Measurements from ENCODE around the gene PTPRU. TPM values are rescaled to one million over a fixed set of nuclear protein-coding genes. Genes with fewer than 3 reads are reported as not detected.
A peak's percentile ranks its signal among the peaks of the same experiment; 100 is the strongest.

Gene PTPRU
- total RNA-seq, 4 donors from 2014 or later = 15.0 to 46.7 (median 29.0) TPM

- DNase-seq (ENCODE audit: low spot score in 2 of 2) = no peak
- Histone ChIP-seq H3K27ac (peak overlapping the region; percentile 79), H3K27me3 (no peaks in the 10 kb centered on the region), H3K36me3 (peaks cover 67% of the 10 kb centered on the region), H3K4me3 (no peak overlapping the region), H3K9me3 (no peaks in the 10 kb centered on the region), H3K4me1 (peaks cover 12% of the 10 kb centered on the region)
- no peak for TF ChIP-seq POLR2AphosphoS5 (IDR thresholded peaks at IDR 0.05)
- WGBS = 79% methylated on average over 6 of the region's 6 CpGs
Measured at GRCh38 chr1:29201595-29202051, 34.7 kb upstream of the PTPRU start.

DNA sequence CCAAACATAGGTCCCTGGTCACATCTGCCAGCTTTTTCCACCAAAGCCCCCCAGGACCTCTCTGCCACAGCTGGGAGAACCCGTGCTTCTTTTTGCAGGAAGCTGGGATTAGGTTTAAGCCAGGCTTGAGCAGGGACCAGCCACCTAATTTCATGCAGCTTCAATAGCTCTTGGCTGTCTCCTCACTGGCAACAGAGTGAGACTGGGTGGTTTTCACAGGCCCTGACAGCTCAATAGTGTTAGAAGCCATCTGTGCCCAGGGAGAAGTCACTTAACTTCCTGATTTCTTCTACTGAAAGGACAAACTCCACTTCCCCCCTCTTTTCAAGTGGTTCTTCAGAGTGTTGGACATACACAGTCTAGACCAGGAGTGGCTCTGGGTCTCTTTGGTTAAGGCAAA lies 34.3 kb upstream of the PTPRU start:
- 40% methylated on average over 1 of the region's 1 CpG for WGBS
- Histone ChIP-seq H3K36me3 (peaks cover 65% of the 10 kb centered on the region), H3K9me3 (no peaks in the 10 kb centered on the region)

DNA sequence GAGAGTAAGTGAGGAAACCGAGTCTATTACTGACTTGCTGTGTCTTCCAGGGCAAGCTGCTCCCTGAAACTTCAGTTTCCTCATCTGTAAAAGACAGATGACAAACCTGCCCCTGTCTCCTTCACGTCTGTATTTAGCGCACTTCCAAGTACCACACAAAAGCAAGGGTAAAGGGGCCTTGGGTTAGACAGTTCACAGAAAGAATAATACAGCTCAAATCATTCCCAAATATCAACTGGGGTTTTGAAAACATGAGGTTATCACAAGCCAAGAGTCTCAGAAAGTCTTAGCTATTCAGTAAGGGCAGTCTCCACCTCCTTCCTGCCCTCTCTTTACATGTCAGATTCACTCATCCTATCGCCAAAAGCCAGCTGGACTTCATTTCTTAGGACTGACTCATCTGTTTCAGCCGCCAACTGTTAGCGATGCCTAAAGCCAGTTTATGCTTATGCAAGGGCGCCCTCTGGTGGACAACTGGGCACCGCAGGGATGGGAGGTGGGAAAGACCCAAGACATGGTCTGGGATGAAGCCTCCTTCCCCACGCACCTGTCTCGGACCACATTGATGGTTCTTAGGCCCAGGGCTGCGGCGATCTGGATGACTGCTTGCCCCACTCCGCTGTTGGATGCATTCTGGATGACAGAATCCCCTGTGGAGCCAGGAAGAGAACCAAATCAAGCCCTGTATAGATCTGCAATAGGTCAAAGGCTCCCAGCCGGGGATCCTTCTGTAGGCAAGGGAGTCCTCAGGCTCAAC lies 33.6 kb upstream of the PTPRU start:
- TF ChIP-seq POLR2A (IDR thresholded peaks at IDR 0.05) (no peak), EP300 (IDR thresholded peaks at IDR 0.05) (no peak), POLR2AphosphoS5 (IDR thresholded peaks at IDR 0.05) (peak in 2 of 3 donors; percentile 74 to 95)
- TF ChIP-seq, protein P1, sequence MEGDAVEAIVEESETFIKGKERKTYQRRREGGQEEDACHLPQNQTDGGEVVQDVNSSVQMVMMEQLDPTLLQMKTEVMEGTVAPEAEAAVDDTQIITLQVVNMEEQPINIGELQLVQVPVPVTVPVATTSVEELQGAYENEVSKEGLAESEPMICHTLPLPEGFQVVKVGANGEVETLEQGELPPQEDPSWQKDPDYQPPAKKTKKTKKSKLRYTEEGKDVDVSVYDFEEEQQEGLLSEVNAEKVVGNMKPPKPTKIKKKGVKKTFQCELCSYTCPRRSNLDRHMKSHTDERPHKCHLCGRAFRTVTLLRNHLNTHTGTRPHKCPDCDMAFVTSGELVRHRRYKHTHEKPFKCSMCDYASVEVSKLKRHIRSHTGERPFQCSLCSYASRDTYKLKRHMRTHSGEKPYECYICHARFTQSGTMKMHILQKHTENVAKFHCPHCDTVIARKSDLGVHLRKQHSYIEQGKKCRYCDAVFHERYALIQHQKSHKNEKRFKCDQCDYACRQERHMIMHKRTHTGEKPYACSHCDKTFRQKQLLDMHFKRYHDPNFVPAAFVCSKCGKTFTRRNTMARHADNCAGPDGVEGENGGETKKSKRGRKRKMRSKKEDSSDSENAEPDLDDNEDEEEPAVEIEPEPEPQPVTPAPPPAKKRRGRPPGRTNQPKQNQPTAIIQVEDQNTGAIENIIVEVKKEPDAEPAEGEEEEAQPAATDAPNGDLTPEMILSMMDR (IDR thresholded peaks at IDR 0.05) = peak; percentile 90 to 94
- Histone ChIP-seq H3K27ac (peak overlapping the region; percentile 79), H3K4me1 (peaks cover 12% of the 10 kb centered on the region), H3K4me3 (no peak overlapping the region), H3K36me3 (peaks cover 61% of the 10 kb centered on the region), H3K9me3 (no peaks in the 10 kb centered on the region), H3K27me3 (no peaks in the 10 kb centered on the region)
- DNase-seq (ENCODE audit: low spot score in 2 of 2) = peak; percentile 97 to 98
- 17% methylated on average over 12 of the region's 14 CpGs for WGBS

More for the DNA sequence above, 34.3 kb upstream of the PTPRU start:
- TF ChIP-seq, protein P1 (IDR thresholded peaks at IDR 0.05) = no peak
- no peak for TF ChIP-seq EP300 (IDR thresholded peaks at IDR 0.05)
- Histone ChIP-seq H3K4me3 (no peak overlapping the region), H3K4me1 (peaks cover 12% of the 10 kb centered on the region), H3K27ac (peak overlapping the region; percentile 79), H3K27me3 (no peaks in the 10 kb centered on the region)
- DNase-seq (ENCODE audit: low spot score in 2 of 2) = no peak

DNA sequence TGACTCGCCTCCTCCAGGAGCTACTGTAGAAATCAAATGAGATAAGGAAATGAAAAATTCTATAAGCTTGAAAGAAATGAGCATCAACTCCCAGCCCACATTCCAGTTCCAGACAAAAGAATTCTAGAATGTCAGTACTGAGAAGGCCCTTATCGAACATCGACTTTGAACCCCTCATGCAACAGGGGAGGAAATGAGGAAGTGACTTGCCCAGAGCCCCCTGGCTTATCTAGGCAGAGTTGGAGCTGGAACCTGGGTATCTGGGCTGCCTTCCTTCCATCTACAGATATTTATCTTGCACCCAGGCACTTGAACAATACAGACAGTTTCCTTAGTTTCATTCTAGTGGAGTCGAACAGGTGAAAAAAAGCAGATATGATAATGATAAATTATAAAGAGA lies 27.9 kb upstream of the PTPRU start:
- peaks cover 61% of the 10 kb centered on the region for H3K36me3 ChIP-seq
- TF ChIP-seq POLR2AphosphoS5 (IDR thresholded peaks at IDR 0.05) (no peak), EP300 (IDR thresholded peaks at IDR 0.05) (no peak), POLR2A (IDR thresholded peaks at IDR 0.05) (no peak)
- TF ChIP-seq, protein P1 (IDR thresholded peaks at IDR 0.05) = no peak
- H3K9me3 ChIP-seq = no peaks in the 10 kb centered on the region

DNA sequence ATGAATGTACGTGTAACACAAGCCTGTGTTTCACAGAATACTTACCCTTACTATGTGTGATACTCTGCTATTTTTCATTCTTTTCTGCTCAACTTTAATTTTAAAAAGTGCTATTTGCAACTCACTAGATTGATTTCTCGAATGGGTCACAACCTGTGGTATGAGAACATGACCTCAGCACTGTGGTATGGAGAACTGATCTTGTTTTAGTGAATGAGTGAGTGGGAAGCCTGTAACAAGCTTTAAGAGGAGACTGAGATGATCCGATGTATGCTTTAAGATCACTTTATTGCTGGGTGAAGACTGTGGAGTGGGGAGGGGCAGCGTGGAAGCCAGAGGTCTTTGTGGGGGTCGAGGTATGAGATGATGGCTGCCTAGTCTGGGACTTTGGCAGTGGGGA lies 27.1 kb upstream of the PTPRU start:
- Histone ChIP-seq H3K9me3 (no peaks in the 10 kb centered on the region), H3K27me3 (no peaks in the 10 kb centered on the region), H3K36me3 (peaks cover 64% of the 10 kb centered on the region), H3K27ac (no peak overlapping the region), H3K4me1 (no peaks in the 10 kb centered on the region), H3K4me3 (no peak overlapping the region)
- WGBS = 79% methylated on average over 5 of the region's 5 CpGs
- no peak for DNase-seq (ENCODE audit: low spot score in 2 of 2)
- TF ChIP-seq EP300 (IDR thresholded peaks at IDR 0.05) (no peak), POLR2A (IDR thresholded peaks at IDR 0.05) (no peak), POLR2AphosphoS5 (IDR thresholded peaks at IDR 0.05) (no peak)
- TF ChIP-seq, protein P1 (IDR thresholded peaks at IDR 0.05) = no peak

More for the DNA sequence above, 27.9 kb upstream of the PTPRU start:
- H3K4me3 ChIP-seq = no peak overlapping the region
- no peaks in the 10 kb centered on the region for H3K27me3 ChIP-seq
- no peaks in the 10 kb centered on the region for H3K4me1 ChIP-seq
- WGBS = 70% methylated on average over 4 of the region's 4 CpGs
- DNase-seq (ENCODE audit: low spot score in 2 of 2) = no peak
- no peak overlapping the region for H3K27ac ChIP-seq

All from suprapubic skin (tissue), 4 donors.